Stimulated activated CD4-positive, alpha-beta T cell treated with anti-CD3 and anti-CD28 coated beads, Interleukin-4, amount 100 ng/mL, for 48 hours (primary cell): ENCODE results near the gene NCAPG2.
"Not testable (repeated sequence)": the region's sequence is repeated elsewhere in the genome, so short reads cannot be mapped to it uniquely, and the experiment has no call there.

Experiments used
- DNase-seq, 2 donors: peaks; one replicate each; pipeline ENCODE4 v3.0.0-alpha.2; 2020; ENCODE audit warnings: low read depth in 2 of 2

NCAPG2 gene

DNA sequence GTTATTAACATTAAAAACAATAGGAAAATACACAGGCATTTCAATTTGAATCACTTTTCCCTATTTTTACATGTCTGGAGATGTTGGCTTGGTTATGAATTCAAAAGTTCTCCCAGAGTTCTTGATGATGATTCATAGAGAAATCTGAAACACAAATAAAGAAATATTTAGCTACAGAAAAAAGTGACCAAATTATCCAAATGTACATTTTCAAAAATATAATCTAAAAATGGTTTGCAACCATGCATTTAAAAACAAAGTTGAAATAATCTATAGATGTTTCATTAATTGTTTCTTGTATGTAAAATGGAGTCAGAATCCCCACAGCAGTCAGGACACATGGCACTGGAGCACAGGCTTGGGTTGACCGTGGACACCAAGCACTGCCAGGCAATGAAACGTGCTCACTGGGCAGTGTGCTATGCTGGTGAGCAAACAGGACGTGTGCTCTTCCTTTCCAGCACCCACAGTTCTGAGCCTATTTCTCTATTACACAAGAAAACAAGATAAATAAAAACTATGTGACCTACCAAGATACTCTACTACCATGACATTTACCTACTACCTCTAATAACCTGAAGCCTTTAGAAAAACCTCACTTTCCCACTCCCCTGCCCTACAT lies 72.9 kb downstream of the NCAPG2 start:
- DNase-seq, result no peak

DNA sequence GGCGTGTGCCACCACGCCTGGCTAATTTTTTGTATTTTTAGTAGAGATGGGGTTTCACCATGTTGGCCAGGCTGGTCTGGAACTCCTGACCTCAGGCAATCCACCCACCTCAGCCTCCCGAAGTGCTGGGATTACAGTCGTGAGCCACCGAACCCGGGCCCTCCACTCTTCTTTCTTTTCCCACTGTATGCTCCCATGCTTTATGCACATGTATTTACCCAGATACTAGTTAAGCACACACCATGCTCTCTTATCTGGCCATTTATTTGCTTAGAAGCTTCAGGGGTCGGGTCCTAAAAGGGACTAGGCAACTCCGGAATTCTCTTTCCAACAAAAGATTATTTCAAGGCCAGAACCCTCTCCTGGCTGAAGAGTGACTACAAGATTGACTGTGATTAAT lies 78.3 kb downstream of the NCAPG2 start:
- DNase-seq, result not testable (repeated sequence)

- DNase-seq, result no peak
Observed at GRCh38 chr7:158623241-158623640, 81.4 kb downstream of the NCAPG2 start.

- no peak for DNase-seq
Observed at GRCh38 chr7:158620839-158621441, 83.7 kb downstream of the NCAPG2 start.

- no peak for DNase-seq
Observed at GRCh38 chr7:158620418-158620817, 84.2 kb downstream of the NCAPG2 start.

DNA sequence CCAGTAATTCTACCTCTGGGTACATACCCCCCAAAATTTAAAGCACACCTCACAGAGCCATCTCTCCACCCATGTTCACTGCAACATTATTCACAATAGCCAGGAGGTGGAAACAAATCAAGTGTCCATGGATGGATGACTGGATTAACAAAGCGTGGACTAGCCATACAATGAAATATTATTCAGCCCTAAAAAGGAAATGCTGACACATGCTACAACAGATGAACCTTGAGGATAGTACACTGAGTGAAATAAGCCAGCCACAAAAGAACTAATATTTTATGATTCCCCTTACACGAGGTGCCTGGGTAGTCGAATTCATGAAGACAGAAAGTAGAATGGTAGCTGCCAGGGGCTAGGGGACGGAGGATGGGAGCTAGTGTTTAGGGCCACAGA lies 85.9 kb downstream of the NCAPG2 start:
- no peak for DNase-seq

- DNase-seq, result no peak
Observed at GRCh38 chr7:158617737-158618128, 86.9 kb downstream of the NCAPG2 start.

DNA sequence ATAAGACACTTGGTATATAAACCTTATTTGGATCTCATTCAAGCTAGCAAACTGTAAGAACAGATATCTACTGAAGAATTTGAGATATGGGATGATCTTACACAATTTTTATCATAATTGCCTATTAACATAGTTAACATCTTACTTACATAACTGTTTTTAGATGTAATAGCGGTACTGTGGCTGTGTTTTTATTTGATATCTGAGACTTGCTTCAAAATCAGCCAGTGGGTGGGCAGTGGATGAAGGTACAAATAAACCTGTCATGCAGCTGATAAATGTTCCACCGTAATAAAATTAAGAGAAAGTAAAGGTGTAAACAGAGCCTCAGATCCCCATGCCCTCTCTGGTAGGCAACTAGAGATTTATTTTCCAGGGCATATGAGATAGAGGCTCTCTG lies 88.6 kb downstream of the NCAPG2 start:
- DNase-seq, result no peak

- DNase-seq, result no peak
Observed at GRCh38 chr7:158614700-158615099, 89.9 kb downstream of the NCAPG2 start.

- DNase-seq, result no peak
Observed at GRCh38 chr7:158613481-158613880, 91.1 kb downstream of the NCAPG2 start.

GRCh38 chr7:158612546-158612945 lies 92.1 kb downstream of the NCAPG2 start:
- DNase-seq, result no peak

DNA sequence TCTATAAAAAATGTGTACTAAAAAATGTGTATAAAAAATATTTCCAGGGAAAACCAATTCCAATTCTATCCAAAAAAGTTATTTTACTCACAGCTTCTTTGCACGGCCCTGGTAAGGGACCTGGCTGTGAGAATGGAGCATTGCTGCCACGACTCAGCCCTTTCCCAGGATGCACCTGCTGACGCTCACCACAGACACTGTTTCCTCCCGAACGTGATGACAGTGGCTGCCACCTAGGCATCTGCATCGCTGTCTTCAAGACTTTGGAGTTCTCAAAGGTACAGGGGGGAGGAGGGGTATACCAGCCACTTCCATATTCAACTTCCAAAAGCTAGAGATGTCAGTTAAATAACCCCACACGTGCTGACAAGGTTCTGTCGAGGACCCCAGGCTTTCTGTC lies 93.1 kb downstream of the NCAPG2 start:
- DNase-seq, result no peak

DNA sequence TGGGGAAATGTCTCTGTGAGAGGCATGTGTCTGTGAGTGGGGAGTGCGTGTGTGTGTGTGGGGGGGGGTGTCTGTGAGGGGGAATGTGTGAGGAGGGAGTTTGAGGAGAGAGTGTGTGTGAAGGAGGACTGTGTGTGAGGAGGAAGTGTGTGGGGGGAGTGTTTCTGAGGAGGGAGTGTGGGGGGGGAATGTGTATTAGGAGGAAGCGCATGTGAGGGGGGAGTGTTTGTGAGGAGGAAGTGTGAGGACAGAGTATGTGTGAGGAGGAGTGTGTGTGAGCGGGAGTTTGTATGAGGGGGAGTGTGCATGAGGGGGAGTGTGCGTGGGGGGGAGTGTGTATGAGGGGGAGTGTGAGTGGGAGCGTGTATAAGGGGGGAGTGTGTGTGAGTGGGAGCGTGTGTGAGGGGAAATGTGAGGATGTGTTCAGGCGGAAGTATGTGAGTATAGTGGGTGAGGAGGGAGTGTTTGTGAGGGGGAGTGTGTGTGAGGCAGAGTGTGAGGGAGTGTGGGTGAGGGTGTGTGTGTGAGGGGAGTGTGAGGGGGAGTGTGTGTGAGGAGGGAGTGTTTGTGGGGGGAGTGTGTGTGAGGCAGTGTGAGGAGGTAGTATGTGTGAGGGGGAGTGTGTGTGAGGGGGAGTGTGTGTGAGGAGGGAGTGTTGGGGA lies 95.2 kb downstream of the NCAPG2 start:
- DNase-seq, result no peak

GRCh38 chr7:158607563-158607962 lies 97.0 kb downstream of the NCAPG2 start:
- no peak for DNase-seq

GRCh38 chr7:158606671-158607424 lies 97.8 kb downstream of the NCAPG2 start:
- DNase-seq, result no peak

- no peak for DNase-seq
Observed at GRCh38 chr7:158606129-158606528, 98.5 kb downstream of the NCAPG2 start.

DNA sequence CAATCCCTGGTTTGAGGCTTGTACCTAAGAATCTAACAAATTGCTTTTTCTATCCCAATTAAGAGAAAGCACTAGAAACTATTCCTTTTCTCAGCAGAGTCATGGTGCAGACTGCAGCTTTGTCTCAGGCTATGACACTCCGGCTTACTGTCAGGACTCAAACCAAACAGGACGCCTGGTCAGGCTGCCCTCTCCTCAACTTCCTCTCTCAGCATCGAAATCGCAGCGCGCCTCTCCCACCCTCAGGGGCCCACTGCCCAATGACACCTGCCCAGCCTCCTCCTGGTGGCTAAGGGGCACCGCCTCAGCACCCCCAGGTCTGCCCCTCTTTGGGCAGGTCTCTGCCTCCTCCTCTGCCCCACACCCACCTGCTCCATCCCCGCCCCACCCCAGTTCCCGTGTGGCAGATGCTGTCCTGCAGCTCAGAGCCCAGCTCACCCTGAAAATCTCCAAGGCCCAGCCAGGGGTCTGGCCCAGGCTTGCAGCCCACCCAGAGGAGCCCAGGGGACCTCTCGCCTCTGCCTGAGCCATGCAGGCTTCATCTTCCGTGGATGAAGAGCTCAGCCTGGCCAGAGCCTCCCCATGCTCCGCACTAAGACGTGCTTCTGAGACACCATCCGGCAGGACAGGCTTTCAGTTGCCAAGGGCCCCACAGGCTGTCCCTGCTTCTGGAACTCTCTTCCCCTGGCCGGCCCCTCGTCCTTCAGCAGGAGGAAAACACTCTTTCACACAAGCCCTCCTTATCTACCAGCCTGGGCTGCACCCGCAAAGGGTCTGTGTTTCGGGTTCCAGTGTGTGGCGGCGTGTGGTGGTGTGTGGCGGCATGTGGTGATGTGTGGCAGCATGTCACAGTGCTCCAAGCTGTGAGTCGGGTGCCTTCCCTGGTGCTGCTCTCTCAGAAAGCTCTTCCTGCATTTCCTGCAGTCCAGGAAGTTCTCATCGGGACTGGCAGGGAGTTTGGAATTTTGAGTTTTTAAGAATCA lies 100.5 kb downstream of the NCAPG2 start:
- DNase-seq, result no peak

DNA sequence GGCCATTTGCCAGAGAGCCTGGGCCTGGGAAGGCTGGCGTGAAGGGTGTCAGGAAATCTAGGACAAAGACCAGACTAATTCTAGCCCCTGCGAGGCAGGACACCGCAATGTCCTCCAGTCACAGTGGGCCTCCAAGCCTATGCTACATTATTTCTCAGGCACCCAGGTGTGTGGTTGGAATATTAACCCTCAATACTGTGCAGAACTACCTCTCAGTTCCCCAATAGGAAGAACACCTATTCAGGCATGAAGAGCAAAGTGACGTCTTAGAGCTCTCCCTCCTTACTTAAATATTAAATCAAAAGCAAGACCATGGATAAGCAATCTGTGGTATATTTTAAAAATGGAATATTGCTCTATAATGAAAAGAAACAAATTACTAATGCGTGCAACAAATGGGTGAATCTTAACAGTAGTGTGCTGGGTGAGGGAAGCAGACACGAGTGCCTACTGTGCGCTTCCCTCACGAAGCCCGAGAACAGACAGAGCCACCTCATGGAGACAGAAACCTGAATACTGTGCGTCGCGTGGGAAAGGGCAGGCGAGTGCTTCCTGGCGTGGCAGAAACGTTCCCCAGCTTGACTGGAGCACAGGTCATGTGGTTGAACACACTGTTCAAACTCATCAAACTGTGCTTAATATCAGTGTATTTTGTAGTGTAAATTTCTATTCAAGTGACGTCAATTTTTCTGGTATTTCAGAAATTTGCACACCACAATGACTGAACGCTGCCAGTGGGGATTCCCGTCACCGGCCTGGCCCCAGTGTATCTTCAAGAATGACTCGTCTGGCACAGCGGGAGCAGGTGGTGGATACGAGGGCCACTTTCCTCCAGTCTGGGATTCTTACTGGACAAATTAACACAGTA lies 101.5 kb downstream of the NCAPG2 start:
- no peak for DNase-seq

GRCh38 chr7:158602041-158602440 lies 102.6 kb downstream of the NCAPG2 start:
- DNase-seq, result no peak

DNA sequence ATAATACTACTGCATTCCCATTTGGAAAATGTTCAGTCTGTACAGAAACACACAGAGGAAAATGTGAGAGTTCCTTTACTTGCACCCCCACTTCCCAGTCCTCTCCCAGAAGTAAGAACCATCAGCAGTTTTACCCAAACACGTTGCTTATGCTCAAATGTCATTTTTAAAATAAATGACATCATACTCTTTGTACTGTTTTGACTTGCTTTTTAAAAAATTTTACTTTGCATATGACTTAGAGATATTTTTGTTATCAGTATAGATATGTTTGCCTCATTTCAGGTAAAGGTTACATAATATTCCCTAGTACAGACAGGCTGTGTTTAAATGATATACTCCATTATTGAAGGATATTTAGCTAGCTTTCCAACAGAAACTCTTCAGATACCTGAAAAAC lies 103.5 kb downstream of the NCAPG2 start:
- DNase-seq, result no peak

- no peak for DNase-seq
Observed at GRCh38 chr7:158596745-158597144, 107.9 kb downstream of the NCAPG2 start.
